ENCODE data around the gene XRRA1. TPM values are rescaled to one million over a fixed set of nuclear protein-coding genes. Genes with fewer than 3 reads are reported as not detected.
"Not testable (repeated sequence)": the region's sequence is repeated elsewhere in the genome, so short reads cannot be mapped to it uniquely, and the experiment has no call there.

The XRRA1 gene
- total and polyA plus RNA-seq, 4 donors: 2.4 to 27.8 (median 9.9) TPM

DNA sequence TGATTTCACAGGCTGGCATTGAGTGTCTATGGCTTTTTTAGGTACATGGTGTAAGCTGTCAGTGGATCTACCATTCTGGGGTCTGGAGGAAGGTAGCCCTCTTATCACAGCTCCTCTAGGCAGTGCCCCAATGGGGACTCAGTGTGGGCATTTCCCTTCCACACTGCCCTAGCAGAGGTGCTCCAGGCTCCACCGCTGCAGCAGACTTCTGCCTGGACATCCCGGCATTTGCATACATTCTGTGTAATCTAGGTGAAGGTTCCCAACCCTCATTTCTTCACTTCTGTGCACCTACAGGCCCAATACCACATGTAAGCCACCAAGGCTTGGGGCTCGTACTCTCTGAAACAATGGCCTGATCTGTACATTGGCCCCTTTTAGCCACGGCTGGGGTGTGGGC lies 122.0 kb downstream of the XRRA1 start:
- TF ChIP-seq, protein P1, sequence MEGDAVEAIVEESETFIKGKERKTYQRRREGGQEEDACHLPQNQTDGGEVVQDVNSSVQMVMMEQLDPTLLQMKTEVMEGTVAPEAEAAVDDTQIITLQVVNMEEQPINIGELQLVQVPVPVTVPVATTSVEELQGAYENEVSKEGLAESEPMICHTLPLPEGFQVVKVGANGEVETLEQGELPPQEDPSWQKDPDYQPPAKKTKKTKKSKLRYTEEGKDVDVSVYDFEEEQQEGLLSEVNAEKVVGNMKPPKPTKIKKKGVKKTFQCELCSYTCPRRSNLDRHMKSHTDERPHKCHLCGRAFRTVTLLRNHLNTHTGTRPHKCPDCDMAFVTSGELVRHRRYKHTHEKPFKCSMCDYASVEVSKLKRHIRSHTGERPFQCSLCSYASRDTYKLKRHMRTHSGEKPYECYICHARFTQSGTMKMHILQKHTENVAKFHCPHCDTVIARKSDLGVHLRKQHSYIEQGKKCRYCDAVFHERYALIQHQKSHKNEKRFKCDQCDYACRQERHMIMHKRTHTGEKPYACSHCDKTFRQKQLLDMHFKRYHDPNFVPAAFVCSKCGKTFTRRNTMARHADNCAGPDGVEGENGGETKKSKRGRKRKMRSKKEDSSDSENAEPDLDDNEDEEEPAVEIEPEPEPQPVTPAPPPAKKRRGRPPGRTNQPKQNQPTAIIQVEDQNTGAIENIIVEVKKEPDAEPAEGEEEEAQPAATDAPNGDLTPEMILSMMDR (IDR thresholded peaks at IDR 0.05; ENCODE audit: control extremely low read depth, extremely low read depth): no peak

DNA sequence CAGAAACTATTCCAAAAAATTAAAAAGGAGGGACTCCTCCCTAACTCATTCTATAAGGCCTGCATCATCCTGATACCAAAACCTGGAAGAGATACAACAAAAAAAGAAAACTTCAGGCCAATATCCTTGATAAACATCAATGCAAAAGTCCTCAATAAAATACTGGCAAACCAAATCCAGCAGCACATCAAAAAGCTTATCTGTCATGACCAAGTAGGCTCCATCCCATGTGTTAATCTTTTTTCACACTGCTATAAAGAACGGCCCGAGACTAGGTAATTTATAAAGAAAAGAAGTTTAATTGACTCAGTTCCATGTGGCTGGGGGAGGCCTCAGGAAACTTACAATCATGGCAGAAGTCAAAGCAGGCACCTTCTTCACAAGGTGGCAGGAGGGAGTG lies 123.3 kb downstream of the XRRA1 start:
- WGBS, 2 donors: 83 to 98% methylated on average over 2 of the region's 2 CpGs
- peaks cover 0 to 41% (median 18%) of the 10 kb centered on the region in 4 donors for H3K36me3 ChIP-seq (ENCODE audit: control insufficient read depth in 4 of 4, insufficient read depth in 4 of 4, low read length in 4 of 4)
- H3K27ac ChIP-seq (ENCODE audit: low read depth in 1 of 2, low read length in 1 of 2); ATAC-seq (ENCODE audit: insufficient read depth, low FRiP score); H3K4me3 ChIP-seq; H3K27me3 ChIP-seq (ENCODE audit: control insufficient read depth in 3 of 3, insufficient read depth in 3 of 3, low read length in 2 of 3); H3K9ac ChIP-seq (ENCODE audit: insufficient read depth in 1 of 2, low read length in 2 of 2); DNase-seq: not testable (repeated sequence)
- peaks cover 0 to 13% (median 7%) of the 10 kb centered on the region in 4 donors for H3K9me3 ChIP-seq (ENCODE audit: control insufficient read depth in 4 of 4, insufficient read depth in 3 of 4, low read length in 3 of 4)
- H3K4me1 ChIP-seq (ENCODE audit: control insufficient read depth in 5 of 5, insufficient read depth in 5 of 5, low read length in 5 of 5): peaks cover 0 to 14% (median 6%) of the 10 kb centered on the region in 5 donors

More for the DNA sequence above, 122.0 kb downstream of the XRRA1 start:
- Histone ChIP-seq H3K27me3 (ENCODE audit: control insufficient read depth in 3 of 3, insufficient read depth in 3 of 3, low read length in 2 of 3) (no peaks in the 10 kb centered on the region), H3K27ac (ENCODE audit: low read depth in 1 of 2, low read length in 1 of 2) (no peak overlapping the region), H3K4me3 (no peak overlapping the region), H3K4me1 (ENCODE audit: control insufficient read depth in 5 of 5, insufficient read depth in 5 of 5, low read length in 5 of 5) (peaks cover 0 to 9% (median 2%) of the 10 kb centered on the region in 5 donors), H3K36me3 (ENCODE audit: control insufficient read depth in 4 of 4, insufficient read depth in 4 of 4, low read length in 4 of 4) (peaks cover 0 to 38% (median 18%) of the 10 kb centered on the region in 4 donors), H3K9ac (ENCODE audit: insufficient read depth in 1 of 2, low read length in 2 of 2) (no peak overlapping the region), H3K9me3 (ENCODE audit: control insufficient read depth in 4 of 4, insufficient read depth in 3 of 4, low read length in 3 of 4) (peaks cover 0 to 13% (median 7%) of the 10 kb centered on the region in 4 donors)
- DNase-seq: no peak
- no peak for ATAC-seq (ENCODE audit: insufficient read depth, low FRiP score)
- 95 to 99% methylated on average over 4 of the region's 4 CpGs for WGBS, 2 donors

DNA sequence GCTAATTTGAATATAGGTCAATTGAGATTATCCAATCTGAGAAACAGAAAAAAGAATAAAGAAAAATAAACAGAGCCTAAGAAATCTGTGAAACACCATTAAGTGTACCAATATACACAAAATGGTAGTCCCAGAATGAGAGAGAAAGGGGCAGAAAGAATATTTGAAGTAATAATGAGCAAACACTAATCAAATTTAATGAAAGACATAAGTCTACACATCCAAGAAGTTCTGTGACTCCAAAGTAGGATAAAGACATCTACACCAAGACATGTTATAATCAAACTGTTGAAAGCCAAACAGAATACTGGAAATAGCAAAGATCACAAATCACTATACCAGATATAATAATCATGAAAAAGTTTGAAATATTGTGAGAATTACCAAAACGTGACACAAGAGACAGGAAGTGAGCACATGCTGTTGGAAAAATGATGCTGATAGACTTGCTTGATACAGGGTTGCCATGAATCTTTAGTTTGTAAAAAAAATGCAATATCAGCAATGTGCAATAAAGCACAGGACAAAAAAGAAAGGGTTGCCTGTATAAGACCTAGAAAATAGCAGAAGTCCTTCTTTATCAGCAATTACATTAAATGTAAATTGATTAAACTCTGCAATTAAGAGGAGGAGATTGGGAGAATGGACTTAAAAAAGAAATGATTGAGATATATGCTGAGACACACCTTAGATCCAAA lies 124.5 kb downstream of the XRRA1 start:
- Histone ChIP-seq H3K4me3 (no peak overlapping the region), H3K27ac (ENCODE audit: low read depth in 1 of 2, low read length in 1 of 2) (no peak overlapping the region), H3K4me1 (ENCODE audit: control insufficient read depth in 5 of 5, insufficient read depth in 5 of 5, low read length in 5 of 5) (peaks cover 0 to 24% (median 6%) of the 10 kb centered on the region in 5 donors), H3K36me3 (ENCODE audit: control insufficient read depth in 4 of 4, insufficient read depth in 4 of 4, low read length in 4 of 4) (peaks cover 0 to 42% (median 19%) of the 10 kb centered on the region in 4 donors), H3K9me3 (ENCODE audit: control insufficient read depth in 4 of 4, insufficient read depth in 3 of 4, low read length in 3 of 4) (peaks cover 0 to 13% (median 7%) of the 10 kb centered on the region in 4 donors), H3K27me3 (ENCODE audit: control insufficient read depth in 3 of 3, insufficient read depth in 3 of 3, low read length in 2 of 3) (no peaks in the 10 kb centered on the region), H3K9ac (ENCODE audit: insufficient read depth in 1 of 2, low read length in 2 of 2) (no peak overlapping the region)
- TF ChIP-seq, protein P1 (IDR thresholded peaks at IDR 0.05; ENCODE audit: control extremely low read depth, extremely low read depth): no peak
- WGBS, 2 donors: 99 to 100% methylated on average over 1 of the region's 1 CpG
- ATAC-seq (ENCODE audit: insufficient read depth, low FRiP score) (no peak), DNase-seq (no peak)

DNA sequence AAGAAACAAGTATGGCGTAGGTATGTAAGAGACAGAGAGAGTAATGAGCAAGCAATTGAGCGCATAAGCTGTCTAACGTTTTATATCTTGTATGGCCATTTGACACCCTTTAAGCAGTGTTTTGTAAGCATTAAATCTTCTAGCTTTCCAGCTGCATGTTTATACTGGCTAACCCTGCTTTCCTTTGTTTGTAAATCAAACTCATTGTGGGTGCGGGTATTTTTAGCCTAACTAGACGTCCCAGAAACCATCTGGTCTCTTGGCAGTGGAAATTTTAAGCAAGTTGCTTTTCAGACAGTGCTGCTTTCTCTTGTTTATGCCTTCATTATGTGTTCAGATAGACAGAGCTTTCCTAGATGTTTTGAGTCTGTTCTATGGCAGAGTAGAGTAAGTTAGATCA lies 126.7 kb downstream of the XRRA1 start:
- ATAC-seq (ENCODE audit: insufficient read depth, low FRiP score) (no peak), DNase-seq (peak; percentile 23 to 95 (median 90))
- Histone ChIP-seq H3K9me3 (ENCODE audit: control insufficient read depth in 4 of 4, insufficient read depth in 3 of 4, low read length in 3 of 4) (peaks cover 0 to 13% (median 6%) of the 10 kb centered on the region in 4 donors), H3K36me3 (ENCODE audit: control insufficient read depth in 4 of 4, insufficient read depth in 4 of 4, low read length in 4 of 4) (peaks cover 5 to 46% (median 25%) of the 10 kb centered on the region in 4 donors), H3K27me3 (ENCODE audit: control insufficient read depth in 3 of 3, insufficient read depth in 3 of 3, low read length in 2 of 3) (no peaks in the 10 kb centered on the region), H3K27ac (ENCODE audit: low read depth in 1 of 2, low read length in 1 of 2) (peak overlapping the region in 1 of 2 donors; percentile 68), H3K9ac (ENCODE audit: insufficient read depth in 1 of 2, low read length in 2 of 2) (peak overlapping the region in 1 of 2 donors; percentile 6), H3K4me3 (no peak overlapping the region), H3K4me1 (ENCODE audit: control insufficient read depth in 5 of 5, insufficient read depth in 5 of 5, low read length in 5 of 5) (peaks cover 0 to 31% (median 8%) of the 10 kb centered on the region in 5 donors)
- TF ChIP-seq, protein P1 (IDR thresholded peaks at IDR 0.05; ENCODE audit: control extremely low read depth, extremely low read depth): no peak
- WGBS, 2 donors: 51 to 70% methylated on average over 5 of the region's 5 CpGs
